ENCODE measurements around the gene RXFP4.
A peak's percentile ranks its signal among the peaks of the same experiment; 100 is the strongest.

The RXFP4 gene

GRCh38 chr1:155961937-155962336 lies 20.5 kb downstream of the RXFP4 start:
- H4K20me1 ChIP-seq (ENCODE audit: low read depth, low read length), result no peaks in the 10 kb centered on the region
- 0 out of 2 replicates have a peak overlapping the region, but pooled peaks have one; percentile 10 for H3K27ac ChIP-seq (ENCODE audit: low read depth, low read length)
- H2AFZ ChIP-seq (ENCODE audit: low read depth, low read length, severe bottlenecking), result no peak overlapping the region
- H3K9ac ChIP-seq (ENCODE audit: low read length), result no peak overlapping the region
- H3K4me3 ChIP-seq (ENCODE audit: insufficient read depth, low read length, poor library complexity, severe bottlenecking), result no peak overlapping the region
- H3K9me3 ChIP-seq (ENCODE audit: insufficient read depth, low read length), result no peaks in the 10 kb centered on the region
- no peak overlapping the region for H3K4me2 ChIP-seq (ENCODE audit: low read depth, low read length, poor library complexity, severe bottlenecking)
- peaks cover 25% of the 10 kb centered on the region for H3K36me3 ChIP-seq (ENCODE audit: low read length)
- peaks cover 12% of the 10 kb centered on the region; the same call in 1 of the 2 replicates for H3F3A ChIP-seq (ENCODE audit: insufficient read depth)
- H3K79me2 ChIP-seq (ENCODE audit: insufficient read depth, low read length), result no peaks in the 10 kb centered on the region; the same call in 1 of the 2 replicates
- no peaks in the 10 kb centered on the region for H3K9me2 ChIP-seq (replicated peaks; ENCODE audit: insufficient read depth, low read length)
- no peaks in the 10 kb centered on the region for H3K27me3 ChIP-seq (ENCODE audit: low read length)
- TF ChIP-seq EZH2phosphoT487 (conservative IDR thresholded peaks at IDR 0.05; ENCODE audit: low read length), result no peak
- TF ChIP-seq CTCF (IDR thresholded peaks at IDR 0.05; ENCODE audit: insufficient read depth, low read length, poor library complexity, severe bottlenecking), result no peak

- no peak overlapping the region for H3K4me2 ChIP-seq (ENCODE audit: low read depth, low read length, poor library complexity, severe bottlenecking)
- peaks cover 18% of the 10 kb centered on the region; the same call in 1 of the 2 replicates for H3K36me3 ChIP-seq (ENCODE audit: low read length)
- H3K4me3 ChIP-seq (ENCODE audit: insufficient read depth, low read length, poor library complexity, severe bottlenecking), result no peak overlapping the region
- H3K79me2 ChIP-seq (ENCODE audit: insufficient read depth, low read length), result no peaks in the 10 kb centered on the region; the same call in 1 of the 2 replicates
- H3K9me3 ChIP-seq (ENCODE audit: insufficient read depth, low read length), result no peaks in the 10 kb centered on the region
- H3K27me3 ChIP-seq (ENCODE audit: low read length), result no peaks in the 10 kb centered on the region
- H3K9me2 ChIP-seq (replicated peaks; ENCODE audit: insufficient read depth, low read length), result no peaks in the 10 kb centered on the region
- H3F3A ChIP-seq (ENCODE audit: insufficient read depth), result peaks cover 12% of the 10 kb centered on the region; the same call in 1 of the 2 replicates
- H3K9ac ChIP-seq (ENCODE audit: low read length), result no peak overlapping the region
- no peaks in the 10 kb centered on the region for H4K20me1 ChIP-seq (ENCODE audit: low read depth, low read length)
- TF ChIP-seq CTCF (IDR thresholded peaks at IDR 0.05; ENCODE audit: insufficient read depth, low read length, poor library complexity, severe bottlenecking) (no peak), EZH2phosphoT487 (conservative IDR thresholded peaks at IDR 0.05; ENCODE audit: low read length) (no peak)
- no peak overlapping the region for H3K27ac ChIP-seq (ENCODE audit: low read depth, low read length)
- no peak overlapping the region for H2AFZ ChIP-seq (ENCODE audit: low read depth, low read length, severe bottlenecking)
Observed at GRCh38 chr1:155962599-155963211, 21.3 kb downstream of the RXFP4 start.

- H3K36me3 ChIP-seq (ENCODE audit: low read length), result 0 out of 2 replicates have a peak, but pooled peaks cover 11% of the 10 kb centered on the region
- H3K4me2 ChIP-seq (ENCODE audit: low read depth, low read length, poor library complexity, severe bottlenecking), result no peak overlapping the region
- peaks cover 10% of the 10 kb centered on the region for H3K79me2 ChIP-seq (ENCODE audit: insufficient read depth, low read length)
- no peak overlapping the region for H3K4me3 ChIP-seq (ENCODE audit: insufficient read depth, low read length, poor library complexity, severe bottlenecking)
- no peak overlapping the region for H3K9ac ChIP-seq (ENCODE audit: low read length)
- no peaks in the 10 kb centered on the region for H3K9me2 ChIP-seq (replicated peaks; ENCODE audit: insufficient read depth, low read length)
- H3F3A ChIP-seq (ENCODE audit: insufficient read depth), result peaks cover 12% of the 10 kb centered on the region; the same call in 1 of the 2 replicates
- no peaks in the 10 kb centered on the region for H4K20me1 ChIP-seq (ENCODE audit: low read depth, low read length)
- no peaks in the 10 kb centered on the region for H3K27me3 ChIP-seq (ENCODE audit: low read length)
- H3K9me3 ChIP-seq (ENCODE audit: insufficient read depth, low read length), result no peaks in the 10 kb centered on the region
- H2AFZ ChIP-seq (ENCODE audit: low read depth, low read length, severe bottlenecking), result no peak overlapping the region
- no peak overlapping the region for H3K27ac ChIP-seq (ENCODE audit: low read depth, low read length)
- TF ChIP-seq CTCF (IDR thresholded peaks at IDR 0.05; ENCODE audit: insufficient read depth, low read length, poor library complexity, severe bottlenecking) (no peak), EZH2phosphoT487 (conservative IDR thresholded peaks at IDR 0.05; ENCODE audit: low read length) (no peak)
Observed at GRCh38 chr1:155964193-155964592, 22.8 kb downstream of the RXFP4 start.

Data from SU-DHL-6 (cell line).